Left lung (tissue), 10 donors: ENCODE data around the gene GDF2. TPM values are rescaled to one million over a fixed set of nuclear protein-coding genes. Genes with fewer than 3 reads are reported as not detected.

Source experiments
- ATAC-seq: fragments of 200-7000 bp; cut with Tn5 transposase; one replicate; pipeline ENCODE4 v1.9.1; 2020; ENCODE audit warnings: moderate library complexity
- DNase-seq, 4 donors: peaks; one replicate each; pipeline ENCODE4 v3.0.0-alpha.2; 2013 to 2020
- H3K27ac ChIP-seq, 2 donors: fragments of 200-600 bp; sonication (generic) in 1 of 2; one replicate each; pipeline versions ENCODE4 v1.5.0 to v1.8.0; 2020 to 2021
- H3K27me3 ChIP-seq, 2 donors: fragments of 200-600 bp; sonication (generic) in 1 of 2; one replicate each; pipeline versions ENCODE4 v1.5.0 to v1.8.0; 2020 to 2021
- H3K36me3 ChIP-seq, 2 donors: fragments of 200-600 bp; sonication (generic) in 1 of 2; one replicate each; pipeline versions ENCODE4 v1.5.0 to v1.8.0; 2020 to 2021
- H3K4me1 ChIP-seq, 2 donors: fragments of 200-600 bp; one replicate each; pipeline ENCODE4 v1.8.0; 2021
- H3K4me3 ChIP-seq, 2 donors: fragments of 200-600 bp; sonication (generic) in 1 of 2; one replicate each; pipeline versions ENCODE4 v1.5.0 to v1.8.0; 2020 to 2021; ENCODE audit warnings: mild to moderate bottlenecking in 1 of 2
- H3K9me3 ChIP-seq, 2 donors: fragments of 200-600 bp; sonication (generic) in 1 of 2; one replicate each; pipeline versions ENCODE4 v1.5.0 to v1.8.0; 2020 to 2021
- intact Hi-C, 2 donors: fragments of 100-400 bp; cut with DNase I; formaldehyde crosslinking; loops; one replicate each; pipeline versions ENCODE4 v1.11.2 to v1.14.2; 2022
- polyA plus RNA-seq, 6 donors: library from polyadenylated mRNA; unstranded; fragments of 120-200 nt; gene quantifications; one replicate each; pipeline ENCODE4 v1.2.1, GENCODE V29; 2013; ENCODE audit not compliant: insufficient read length in 6 of 6
- total RNA-seq, 2 donors: library from RNA; stranded (reverse); fragmentation: NEBNext Ultra II Directional; extraction: Animal tissue kit (Norgen Biotek cat#: 25700); gene quantifications; one replicate each; pipeline ENCODE4 v1.2.1, GENCODE V29; 2021
- TF ChIP-seq, protein P1 (sequence below), 2 donors: fragments of 200-600 bp; sonication (generic) in 1 of 2; IDR thresholded peaks; one replicate each; pipeline versions ENCODE4 v1.5.0 to v1.8.0; 2021; ENCODE audit warnings: antibody characterized with exemption in 2 of 2
- donor health status: DM: no; HTN: yes; CAD: no.
- donor health status: DM: no; HTN: no; CAD: no.

The GDF2 gene
- total and polyA plus RNA-seq, 8 donors = 0.20 to 0.39 (median 0.23) TPM; not detected in 2

DNA sequence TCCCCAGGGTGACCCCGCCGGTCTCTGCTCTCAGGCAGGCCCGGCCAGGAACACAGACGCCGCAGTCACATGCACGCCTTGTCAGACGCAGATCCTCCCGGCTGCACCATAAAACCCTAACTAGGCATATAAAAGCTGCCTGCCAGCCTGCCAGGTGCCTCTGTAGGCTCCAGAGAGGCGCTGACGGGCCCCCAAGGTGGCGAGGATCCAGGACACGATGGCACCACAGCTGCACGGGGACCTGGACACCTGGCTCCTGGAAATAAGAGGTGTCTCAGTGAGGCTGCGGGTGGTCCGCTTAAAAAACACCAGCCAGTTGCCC, 44.1 kb upstream of the GDF2 start:
- H3K36me3 ChIP-seq = no peaks in the 10 kb centered on the region
- no peak overlapping the region for H3K27ac ChIP-seq
- peaks cover 0 to 5% of the 10 kb centered on the region in 2 donors for H3K9me3 ChIP-seq
- no peaks in the 10 kb centered on the region for H3K27me3 ChIP-seq
- DNase-seq (no peak), ATAC-seq (no peak)
- no peaks in the 10 kb centered on the region for H3K4me1 ChIP-seq
- intact Hi-C loops = no loop called here
- TF ChIP-seq, protein P1, sequence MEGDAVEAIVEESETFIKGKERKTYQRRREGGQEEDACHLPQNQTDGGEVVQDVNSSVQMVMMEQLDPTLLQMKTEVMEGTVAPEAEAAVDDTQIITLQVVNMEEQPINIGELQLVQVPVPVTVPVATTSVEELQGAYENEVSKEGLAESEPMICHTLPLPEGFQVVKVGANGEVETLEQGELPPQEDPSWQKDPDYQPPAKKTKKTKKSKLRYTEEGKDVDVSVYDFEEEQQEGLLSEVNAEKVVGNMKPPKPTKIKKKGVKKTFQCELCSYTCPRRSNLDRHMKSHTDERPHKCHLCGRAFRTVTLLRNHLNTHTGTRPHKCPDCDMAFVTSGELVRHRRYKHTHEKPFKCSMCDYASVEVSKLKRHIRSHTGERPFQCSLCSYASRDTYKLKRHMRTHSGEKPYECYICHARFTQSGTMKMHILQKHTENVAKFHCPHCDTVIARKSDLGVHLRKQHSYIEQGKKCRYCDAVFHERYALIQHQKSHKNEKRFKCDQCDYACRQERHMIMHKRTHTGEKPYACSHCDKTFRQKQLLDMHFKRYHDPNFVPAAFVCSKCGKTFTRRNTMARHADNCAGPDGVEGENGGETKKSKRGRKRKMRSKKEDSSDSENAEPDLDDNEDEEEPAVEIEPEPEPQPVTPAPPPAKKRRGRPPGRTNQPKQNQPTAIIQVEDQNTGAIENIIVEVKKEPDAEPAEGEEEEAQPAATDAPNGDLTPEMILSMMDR (IDR thresholded peaks at IDR 0.05) = no peak
- no peak overlapping the region for H3K4me3 ChIP-seq

DNA sequence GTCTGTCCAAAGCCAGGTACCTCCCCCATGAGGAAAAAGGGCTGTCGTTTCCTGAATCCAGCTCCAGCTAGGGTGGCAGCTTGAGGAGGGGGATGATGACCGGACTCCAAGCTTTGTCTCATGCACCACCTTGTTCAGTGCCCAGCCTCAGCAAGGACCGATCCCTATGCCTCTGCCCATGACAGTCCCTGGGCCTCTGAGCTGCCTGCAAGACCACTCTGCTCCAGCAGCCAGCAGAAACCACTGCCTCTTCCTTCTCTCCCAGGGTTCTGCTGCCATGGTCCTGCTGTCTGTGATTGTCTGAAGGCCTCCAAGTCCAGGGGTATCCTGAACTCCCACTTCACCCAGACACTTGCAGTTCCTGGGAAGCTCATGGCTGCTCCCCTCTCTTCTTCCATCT, 43.5 kb upstream of the GDF2 start:
- Histone ChIP-seq H3K9me3 (no peaks in the 10 kb centered on the region), H3K36me3 (no peaks in the 10 kb centered on the region), H3K4me3 (no peak overlapping the region), H3K27ac (no peak overlapping the region), H3K4me1 (no peaks in the 10 kb centered on the region), H3K27me3 (no peaks in the 10 kb centered on the region)
- ATAC-seq (no peak), DNase-seq (no peak)
- TF ChIP-seq, protein P1 (IDR thresholded peaks at IDR 0.05) = no peak
- intact Hi-C loops = no loop called here

DNA sequence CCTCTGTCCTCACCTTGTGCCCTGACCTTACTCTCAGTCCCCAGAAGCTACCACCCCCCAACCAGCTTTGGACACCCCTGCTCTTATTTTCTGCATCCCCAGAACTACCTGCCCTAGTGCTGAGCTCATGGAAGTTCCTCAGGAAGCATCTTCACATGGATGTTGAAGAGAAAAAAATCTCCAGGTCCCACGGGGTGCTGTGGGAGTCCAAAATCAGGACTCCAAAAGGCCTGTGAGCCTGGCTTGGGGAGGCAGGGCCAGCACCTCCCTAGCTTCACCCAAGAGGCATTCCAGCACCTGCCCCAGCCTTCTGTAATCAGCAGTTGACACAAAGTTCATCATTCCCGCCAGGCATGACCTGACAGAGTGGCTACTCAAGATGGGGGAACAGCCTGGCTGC, 43.0 kb upstream of the GDF2 start:
- ATAC-seq (no peak), DNase-seq (no peak)
- Histone ChIP-seq H3K4me1 (no peaks in the 10 kb centered on the region), H3K36me3 (no peaks in the 10 kb centered on the region), H3K27ac (no peak overlapping the region), H3K27me3 (no peaks in the 10 kb centered on the region), H3K9me3 (no peaks in the 10 kb centered on the region), H3K4me3 (no peak overlapping the region)
- intact Hi-C loops = no loop called here
- TF ChIP-seq, protein P1 (IDR thresholded peaks at IDR 0.05) = no peak

DNA sequence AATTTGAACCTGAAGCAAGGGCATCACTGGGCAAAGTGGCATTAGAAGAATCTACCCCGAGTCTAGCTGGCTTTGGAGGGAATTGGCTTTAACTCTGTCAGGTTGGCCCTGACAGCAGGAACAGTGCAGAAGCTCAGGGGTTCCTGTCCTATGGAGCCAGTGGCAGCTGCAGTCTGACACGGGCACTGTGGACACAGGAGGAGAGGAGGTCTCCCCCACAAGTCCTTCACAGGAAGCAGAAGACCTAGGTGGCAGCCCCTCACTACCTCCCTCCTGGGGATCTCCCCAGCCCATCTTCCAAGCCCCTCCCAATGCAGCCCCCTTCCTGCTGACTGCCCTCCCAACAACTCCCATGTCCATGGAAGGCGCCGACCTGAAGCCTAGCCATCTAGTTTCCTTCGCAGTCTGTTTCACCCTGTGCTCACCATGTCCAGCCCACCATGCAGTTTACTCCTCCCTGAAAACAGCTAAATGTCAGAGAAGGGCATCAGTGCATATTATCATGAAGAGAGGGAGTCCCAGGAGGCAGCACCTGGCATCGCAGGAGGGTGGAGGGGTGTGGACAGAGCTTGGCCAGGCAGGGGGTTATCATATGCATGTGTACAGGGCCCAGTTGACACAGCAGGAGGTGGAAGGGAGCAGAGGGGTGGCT, 40.1 kb upstream of the GDF2 start:
- DNase-seq = no peak
- TF ChIP-seq, protein P1 (IDR thresholded peaks at IDR 0.05) = no peak

DNA sequence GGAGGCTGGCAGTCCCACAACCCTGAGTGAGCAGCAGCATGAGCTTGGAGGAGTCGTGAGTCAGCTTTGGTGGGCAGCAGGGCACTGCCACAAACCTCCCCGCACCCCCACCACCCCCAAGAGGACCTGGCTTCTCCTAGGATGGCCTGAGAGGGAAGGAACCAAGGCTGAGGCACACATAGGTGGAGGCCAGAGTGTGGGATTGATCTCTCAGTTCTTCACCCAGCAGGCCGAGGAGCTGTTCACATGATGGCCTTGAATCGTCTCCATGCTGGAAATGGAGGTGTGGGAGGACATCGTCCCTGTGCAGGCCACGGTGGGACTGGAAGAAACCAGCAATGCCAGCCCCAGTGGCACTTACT, 39.6 kb upstream of the GDF2 start:
- Histone ChIP-seq H3K36me3 (no peaks in the 10 kb centered on the region), H3K4me3 (no peak overlapping the region), H3K4me1 (no peaks in the 10 kb centered on the region), H3K27ac (no peak overlapping the region), H3K9me3 (no peaks in the 10 kb centered on the region), H3K27me3 (no peaks in the 10 kb centered on the region)
- intact Hi-C loops = no loop called here
- no peak for DNase-seq
- TF ChIP-seq, protein P1 (IDR thresholded peaks at IDR 0.05) = no peak
- no peak for ATAC-seq

More for the DNA sequence above, 40.1 kb upstream of the GDF2 start:
- no peak overlapping the region for H3K4me3 ChIP-seq
- H3K27me3 ChIP-seq = no peaks in the 10 kb centered on the region
- no peak for ATAC-seq
- no peaks in the 10 kb centered on the region for H3K4me1 ChIP-seq
- H3K27ac ChIP-seq = no peak overlapping the region
- no peaks in the 10 kb centered on the region for H3K9me3 ChIP-seq
- no peaks in the 10 kb centered on the region for H3K36me3 ChIP-seq
- intact Hi-C loops = no loop called here
